ENCODE results near the gene TBC1D13. TPM values are rescaled to one million over a fixed set of nuclear protein-coding genes. Genes with fewer than 3 reads are reported as not detected.

The TBC1D13 gene
- total RNA-seq, 2 donors from 2014 or later, result 17.4 to 21.6 TPM

- Histone ChIP-seq H3K4me1 (no peaks in the 10 kb centered on the region), H3K27me3 (no peaks in the 10 kb centered on the region), H3K36me3 (peaks cover 10% of the 10 kb centered on the region), H3K4me3 (no peak overlapping the region), H3K9ac (ENCODE audit: low read depth in 2 of 2, low read length in 2 of 2) (no peak overlapping the region), H3K9me3 (no peaks in the 10 kb centered on the region), H3K27ac (no peak overlapping the region)
- no peak for DNase-seq
- TF ChIP-seq, protein P1, sequence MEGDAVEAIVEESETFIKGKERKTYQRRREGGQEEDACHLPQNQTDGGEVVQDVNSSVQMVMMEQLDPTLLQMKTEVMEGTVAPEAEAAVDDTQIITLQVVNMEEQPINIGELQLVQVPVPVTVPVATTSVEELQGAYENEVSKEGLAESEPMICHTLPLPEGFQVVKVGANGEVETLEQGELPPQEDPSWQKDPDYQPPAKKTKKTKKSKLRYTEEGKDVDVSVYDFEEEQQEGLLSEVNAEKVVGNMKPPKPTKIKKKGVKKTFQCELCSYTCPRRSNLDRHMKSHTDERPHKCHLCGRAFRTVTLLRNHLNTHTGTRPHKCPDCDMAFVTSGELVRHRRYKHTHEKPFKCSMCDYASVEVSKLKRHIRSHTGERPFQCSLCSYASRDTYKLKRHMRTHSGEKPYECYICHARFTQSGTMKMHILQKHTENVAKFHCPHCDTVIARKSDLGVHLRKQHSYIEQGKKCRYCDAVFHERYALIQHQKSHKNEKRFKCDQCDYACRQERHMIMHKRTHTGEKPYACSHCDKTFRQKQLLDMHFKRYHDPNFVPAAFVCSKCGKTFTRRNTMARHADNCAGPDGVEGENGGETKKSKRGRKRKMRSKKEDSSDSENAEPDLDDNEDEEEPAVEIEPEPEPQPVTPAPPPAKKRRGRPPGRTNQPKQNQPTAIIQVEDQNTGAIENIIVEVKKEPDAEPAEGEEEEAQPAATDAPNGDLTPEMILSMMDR (IDR thresholded peaks at IDR 0.05), result no peak
- intact Hi-C loops (cut with DNase I), result no loop called here
Measured at GRCh38 chr9:128800061-128800460, 13.0 kb downstream of the TBC1D13 start.

DNA sequence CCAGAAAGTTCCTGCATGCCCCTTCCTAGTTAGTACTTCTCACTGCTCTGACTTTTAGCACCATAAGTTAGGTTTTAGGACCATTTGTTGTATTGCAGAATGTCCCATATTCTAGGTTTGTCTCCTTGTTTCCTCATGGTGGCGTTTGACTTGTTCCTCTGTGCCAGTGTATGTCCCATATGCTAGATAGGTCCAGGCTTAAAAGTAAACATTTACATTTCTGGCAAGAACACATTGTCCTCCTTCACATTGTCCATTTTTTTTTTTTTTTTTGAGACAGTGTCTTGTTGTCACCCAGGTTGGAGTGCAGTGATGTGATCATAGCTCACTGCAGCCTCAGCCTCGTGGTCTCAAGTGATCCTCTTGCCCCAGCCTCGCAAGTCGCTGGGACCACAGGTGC, 15.4 kb downstream of the TBC1D13 start:
- Histone ChIP-seq H3K9ac (ENCODE audit: low read depth in 2 of 2, low read length in 2 of 2) (no peak overlapping the region), H3K9me3 (no peaks in the 10 kb centered on the region), H3K27ac (no peak overlapping the region), H3K4me1 (no peaks in the 10 kb centered on the region), H3K27me3 (no peaks in the 10 kb centered on the region), H3K4me3 (no peak overlapping the region), H3K36me3 (peaks cover 10% of the 10 kb centered on the region)
- TF ChIP-seq, protein P1 (IDR thresholded peaks at IDR 0.05), result no peak
- intact Hi-C loops (cut with DNase I), result no loop called here
- no peak for DNase-seq

DNA sequence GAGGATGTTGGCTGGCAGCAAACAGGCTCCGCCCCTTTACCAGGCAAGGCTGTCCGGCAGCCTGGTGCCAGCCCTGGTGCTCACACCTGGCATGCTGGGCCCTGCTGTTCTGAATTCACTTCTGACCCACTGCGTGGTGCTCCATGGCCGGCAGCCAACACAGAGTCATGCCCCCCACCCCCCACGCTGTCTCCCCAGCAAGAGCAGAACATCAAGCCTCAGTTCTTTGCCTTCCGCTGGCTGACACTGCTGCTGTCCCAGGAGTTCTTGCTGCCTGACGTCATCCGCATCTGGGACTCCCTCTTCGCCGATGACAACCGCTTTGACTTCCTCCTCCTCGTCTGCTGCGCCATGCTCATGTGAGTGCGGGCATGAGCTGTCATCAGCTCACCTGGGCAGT, 18.6 kb downstream of the TBC1D13 start:
- Histone ChIP-seq H3K27ac (no peak overlapping the region), H3K9me3 (no peaks in the 10 kb centered on the region), H3K4me1 (no peaks in the 10 kb centered on the region), H3K36me3 (no peaks in the 10 kb centered on the region), H3K27me3 (no peaks in the 10 kb centered on the region), H3K9ac (ENCODE audit: low read depth in 2 of 2, low read length in 2 of 2) (no peak overlapping the region), H3K4me3 (no peak overlapping the region)
- TF ChIP-seq, protein P1 (IDR thresholded peaks at IDR 0.05), result no peak
- no peak for DNase-seq
- intact Hi-C loops (cut with DNase I), result no loop called here

DNA sequence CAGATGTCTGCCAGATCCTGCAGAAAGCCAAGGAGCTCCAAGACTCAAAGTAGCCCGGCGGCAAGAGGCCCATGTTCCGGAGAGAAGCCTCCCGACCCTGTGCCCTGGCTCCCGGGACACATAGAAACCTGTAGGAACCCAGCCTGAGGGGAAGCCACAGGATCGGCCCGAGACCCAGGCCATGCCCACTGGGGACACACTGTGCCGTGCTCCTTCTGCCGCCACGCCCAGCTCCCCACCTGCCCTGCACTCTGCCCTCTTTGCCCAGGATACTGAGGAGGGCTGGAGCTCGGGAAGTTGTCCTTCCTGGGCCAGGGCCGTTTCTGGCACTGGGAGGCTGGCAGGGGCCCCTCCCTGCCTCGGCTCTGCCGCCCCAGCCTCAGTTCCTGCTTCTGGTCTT, 20.8 kb downstream of the TBC1D13 start:
- Histone ChIP-seq H3K4me1 (no peaks in the 10 kb centered on the region), H3K9me3 (no peaks in the 10 kb centered on the region), H3K4me3 (no peak overlapping the region), H3K36me3 (no peaks in the 10 kb centered on the region), H3K27ac (no peak overlapping the region), H3K27me3 (no peaks in the 10 kb centered on the region), H3K9ac (ENCODE audit: low read depth in 2 of 2, low read length in 2 of 2) (no peak overlapping the region)
- DNase-seq, result no peak
- TF ChIP-seq, protein P1 (IDR thresholded peaks at IDR 0.05), result no peak
- intact Hi-C loops (cut with DNase I), result no loop called here

- Histone ChIP-seq H3K36me3 (no peaks in the 10 kb centered on the region), H3K27me3 (no peaks in the 10 kb centered on the region), H3K4me3 (no peak overlapping the region), H3K27ac (no peak overlapping the region), H3K9me3 (no peaks in the 10 kb centered on the region), H3K9ac (ENCODE audit: low read depth in 2 of 2, low read length in 2 of 2) (no peak overlapping the region), H3K4me1 (no peaks in the 10 kb centered on the region)
- TF ChIP-seq, protein P1 (IDR thresholded peaks at IDR 0.05), result no peak
- DNase-seq, result no peak
- intact Hi-C loops (cut with DNase I), result no loop called here
Measured at GRCh38 chr9:128808543-128808942, 21.5 kb downstream of the TBC1D13 start.

All from colonic mucosa (tissue), 4 donors.